ENCODE measurements around the gene AGR2. TPM values are rescaled to one million over a fixed set of nuclear protein-coding genes. Genes with fewer than 3 reads are reported as not detected.
"Not testable (repeated sequence)": the region's sequence is repeated elsewhere in the genome, so short reads cannot be mapped to it uniquely, and the experiment has no call there.

AGR2 gene
- total RNA-seq: 7.4 and 20.2 TPM in 2 replicates

DNA sequence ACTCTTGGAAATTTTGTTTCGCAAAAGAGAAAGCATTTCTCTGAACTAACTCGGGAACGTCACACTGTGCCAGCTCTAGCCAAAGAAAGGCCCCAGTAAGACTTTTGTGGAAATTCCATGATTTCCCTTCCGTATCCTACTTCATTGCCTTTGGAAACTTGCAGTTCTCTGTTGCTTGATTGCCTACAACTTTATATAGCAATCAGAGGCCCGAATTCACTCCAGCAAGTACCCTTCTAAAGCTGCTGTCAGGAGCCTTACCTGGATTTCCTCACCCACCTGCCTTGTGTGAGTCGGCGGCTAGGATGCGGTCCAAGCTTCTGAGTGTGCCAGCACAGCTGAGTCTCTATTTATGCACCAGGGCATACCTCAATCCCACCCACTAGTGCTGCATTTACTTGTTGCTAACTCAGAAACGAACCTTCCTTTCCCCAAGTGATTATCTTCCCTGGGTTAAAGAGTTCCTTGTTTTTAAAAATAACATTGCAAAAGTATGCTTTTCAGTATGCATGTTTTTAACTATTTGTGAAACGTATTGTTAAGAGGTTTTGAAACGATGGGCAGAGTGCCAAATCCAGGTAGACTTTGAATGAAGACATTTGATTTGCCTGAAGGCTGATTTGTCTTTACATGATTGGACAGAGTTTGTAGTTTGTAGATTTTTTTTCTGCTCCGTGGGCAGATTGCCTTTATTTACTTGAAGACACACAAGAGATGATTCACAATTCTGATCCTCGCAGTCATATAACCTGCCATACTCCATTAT lies at the start of gene AGR2:
TSS of gene AGR2 (minus strand) at position 326 of the 766 bp plus-strand sequence. CDS start 3,203 bp downstream, outside the sequence.
- DNase-seq (ENCODE audit: low read depth): no peak
- Histone ChIP-seq H3K36me3 (ENCODE audit: control insufficient read depth, insufficient read depth, low read length) (no peaks in the 10 kb centered on the region), H3K4me3 (ENCODE audit: low read depth, low read length) (no peak within 1 kb of the TSS), H3K27me3 (ENCODE audit: control insufficient read depth, insufficient read depth, low read length) (no peaks in the 10 kb centered on the region)
- TF ChIP-seq, protein P1, sequence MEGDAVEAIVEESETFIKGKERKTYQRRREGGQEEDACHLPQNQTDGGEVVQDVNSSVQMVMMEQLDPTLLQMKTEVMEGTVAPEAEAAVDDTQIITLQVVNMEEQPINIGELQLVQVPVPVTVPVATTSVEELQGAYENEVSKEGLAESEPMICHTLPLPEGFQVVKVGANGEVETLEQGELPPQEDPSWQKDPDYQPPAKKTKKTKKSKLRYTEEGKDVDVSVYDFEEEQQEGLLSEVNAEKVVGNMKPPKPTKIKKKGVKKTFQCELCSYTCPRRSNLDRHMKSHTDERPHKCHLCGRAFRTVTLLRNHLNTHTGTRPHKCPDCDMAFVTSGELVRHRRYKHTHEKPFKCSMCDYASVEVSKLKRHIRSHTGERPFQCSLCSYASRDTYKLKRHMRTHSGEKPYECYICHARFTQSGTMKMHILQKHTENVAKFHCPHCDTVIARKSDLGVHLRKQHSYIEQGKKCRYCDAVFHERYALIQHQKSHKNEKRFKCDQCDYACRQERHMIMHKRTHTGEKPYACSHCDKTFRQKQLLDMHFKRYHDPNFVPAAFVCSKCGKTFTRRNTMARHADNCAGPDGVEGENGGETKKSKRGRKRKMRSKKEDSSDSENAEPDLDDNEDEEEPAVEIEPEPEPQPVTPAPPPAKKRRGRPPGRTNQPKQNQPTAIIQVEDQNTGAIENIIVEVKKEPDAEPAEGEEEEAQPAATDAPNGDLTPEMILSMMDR (IDR thresholded peaks at IDR 0.05; ENCODE audit: insufficient read depth, low read length, poor library complexity, severe bottlenecking): no peak

DNA sequence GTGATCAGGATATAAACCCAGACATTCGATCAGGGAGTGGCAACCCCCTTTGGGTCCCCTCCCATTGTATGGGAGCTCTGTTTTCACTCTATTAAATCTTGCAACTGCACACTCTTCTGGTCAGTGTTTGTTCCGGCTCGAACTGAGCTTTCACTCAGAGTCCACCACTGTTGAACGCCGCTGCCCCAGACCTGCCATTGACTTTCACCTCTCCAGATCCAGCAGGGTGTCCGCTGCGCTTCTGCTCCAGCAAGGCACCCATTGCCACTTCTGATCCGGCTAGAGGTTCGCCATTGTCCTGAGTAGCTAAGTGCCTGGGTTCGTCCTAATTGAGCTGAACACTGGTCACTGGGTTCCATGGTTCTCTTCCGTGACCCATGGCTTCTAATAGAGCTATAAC lies 48.4 kb upstream of the AGR2 start:
- not testable (repeated sequence) for H3K4me3 ChIP-seq (ENCODE audit: low read depth, low read length); H3K27me3 ChIP-seq (ENCODE audit: control insufficient read depth, insufficient read depth, low read length); H3K36me3 ChIP-seq (ENCODE audit: control insufficient read depth, insufficient read depth, low read length); DNase-seq (ENCODE audit: low read depth)

DNA sequence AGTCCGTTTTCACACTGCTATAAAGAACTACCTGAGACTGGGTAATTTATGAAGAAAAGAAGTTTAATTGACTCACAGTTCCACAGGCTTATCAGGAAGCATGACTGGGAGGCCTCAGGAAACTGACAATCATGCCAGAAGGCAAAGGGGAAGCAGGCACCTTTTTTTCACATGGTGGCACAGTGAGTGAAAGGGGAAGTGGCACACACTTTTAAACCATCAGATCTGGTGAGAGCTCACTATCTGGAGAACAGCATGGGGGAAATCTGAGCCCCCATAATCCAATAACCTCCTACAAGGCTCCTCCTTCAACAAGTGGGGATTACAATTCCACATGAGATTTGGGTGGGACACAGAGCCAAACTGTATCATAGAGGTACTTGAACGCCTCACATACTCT lies 47.0 kb upstream of the AGR2 start:
- Histone ChIP-seq H3K36me3 (ENCODE audit: control insufficient read depth, insufficient read depth, low read length) (no peaks in the 10 kb centered on the region), H3K27me3 (ENCODE audit: control insufficient read depth, insufficient read depth, low read length) (no peaks in the 10 kb centered on the region), H3K4me3 (ENCODE audit: low read depth, low read length) (no peak overlapping the region)
- no peak for DNase-seq (ENCODE audit: low read depth)
- TF ChIP-seq, protein P1 (IDR thresholded peaks at IDR 0.05; ENCODE audit: insufficient read depth, low read length, poor library complexity, severe bottlenecking): no peak

DNA sequence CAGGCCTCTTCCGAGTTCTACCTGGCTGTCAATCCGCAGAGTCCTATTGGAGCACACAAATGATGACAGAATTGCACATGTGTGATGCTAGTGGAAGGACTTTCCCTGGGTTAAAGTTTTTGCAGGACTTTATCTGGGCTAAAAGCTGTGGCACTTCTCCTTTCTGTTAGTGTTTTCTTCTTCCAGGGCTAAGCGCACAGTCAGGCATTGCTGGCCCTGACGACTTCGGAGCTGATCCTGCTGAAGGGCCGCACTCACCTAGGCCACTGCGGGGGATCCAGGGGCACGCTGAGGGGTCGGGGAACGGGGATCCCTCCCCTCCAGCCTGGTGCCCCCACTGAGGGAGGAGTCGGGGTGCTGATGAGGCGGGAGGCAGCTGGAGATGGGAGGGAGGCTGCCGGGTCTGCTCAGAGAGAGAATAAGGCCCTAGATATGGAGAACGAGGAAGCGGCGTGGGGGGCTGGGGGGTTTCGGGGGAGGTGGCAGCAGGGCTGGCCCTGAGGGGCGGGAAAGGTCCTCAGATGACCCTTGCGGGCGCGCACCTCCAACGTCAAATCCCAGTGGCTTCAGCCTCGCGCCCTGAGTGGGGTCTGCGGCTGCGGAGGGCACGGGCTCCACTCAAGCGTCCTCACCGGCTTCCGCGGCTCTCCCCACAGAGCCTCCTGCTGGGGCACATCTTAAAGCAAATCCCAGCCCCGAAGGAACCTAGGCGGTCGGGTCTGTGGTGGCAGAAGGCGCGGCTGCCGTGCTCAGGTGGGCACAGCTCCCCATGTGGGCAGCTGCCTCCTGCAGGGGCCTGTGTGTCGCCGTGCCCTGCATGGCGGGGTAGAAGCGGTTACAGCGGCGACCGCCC lies 46.0 kb upstream of the AGR2 start:
- TF ChIP-seq, protein P1 (IDR thresholded peaks at IDR 0.05; ENCODE audit: insufficient read depth, low read length, poor library complexity, severe bottlenecking): no peak
- H3K36me3 ChIP-seq (ENCODE audit: control insufficient read depth, insufficient read depth, low read length): no peaks in the 10 kb centered on the region
- no peak overlapping the region for H3K4me3 ChIP-seq (ENCODE audit: low read depth, low read length)
- H3K27me3 ChIP-seq (ENCODE audit: control insufficient read depth, insufficient read depth, low read length): no peaks in the 10 kb centered on the region
- no peak for DNase-seq (ENCODE audit: low read depth)

DNA sequence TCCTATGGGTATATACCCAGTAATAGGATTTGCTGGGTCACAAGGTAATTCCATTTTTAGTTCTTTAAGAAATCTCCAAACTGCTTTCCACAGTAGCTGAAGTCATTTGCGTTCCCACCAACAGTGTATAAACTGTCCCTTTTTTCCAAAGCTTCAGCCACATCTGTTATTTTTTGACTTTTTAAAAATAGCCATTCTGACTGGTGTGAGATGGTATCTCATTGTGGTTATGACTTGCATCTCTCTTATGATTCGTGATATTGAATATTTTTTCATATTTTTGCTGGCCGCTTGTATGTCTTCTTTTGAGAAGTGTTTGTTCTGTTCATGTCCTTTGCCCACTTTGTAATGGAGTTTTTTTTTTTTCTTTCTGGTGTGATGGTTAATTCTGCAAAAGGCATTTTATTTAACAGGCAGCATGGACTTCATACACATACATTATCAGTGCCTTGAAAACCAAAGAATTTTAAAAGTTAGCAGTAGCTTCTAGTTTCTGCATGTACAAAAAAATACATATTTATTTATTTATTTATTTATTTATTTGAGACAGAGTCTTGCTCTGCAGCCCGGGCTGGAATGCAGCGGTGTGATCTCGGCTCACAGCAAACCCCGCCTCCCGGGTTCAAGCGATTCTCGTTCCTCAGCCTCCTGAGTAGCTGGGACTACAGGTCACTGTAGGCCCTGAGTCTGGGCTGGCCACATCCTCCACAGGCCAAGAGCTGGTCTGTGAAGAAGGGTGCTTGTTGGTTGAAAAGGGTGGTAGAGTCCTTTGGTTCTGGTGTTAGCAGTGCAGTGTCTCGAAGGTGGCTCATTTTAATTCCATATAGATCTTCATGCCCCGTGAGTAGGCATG lies 44.7 kb upstream of the AGR2 start:
- Histone ChIP-seq H3K4me3 (ENCODE audit: low read depth, low read length) (no peak overlapping the region), H3K36me3 (ENCODE audit: control insufficient read depth, insufficient read depth, low read length) (no peaks in the 10 kb centered on the region)
- TF ChIP-seq, protein P1 (IDR thresholded peaks at IDR 0.05; ENCODE audit: insufficient read depth, low read length, poor library complexity, severe bottlenecking): no peak

More for the DNA sequence above, 44.7 kb upstream of the AGR2 start:
- no peak for DNase-seq (ENCODE audit: low read depth)
- no peaks in the 10 kb centered on the region for H3K27me3 ChIP-seq (ENCODE audit: control insufficient read depth, insufficient read depth, low read length)
